GM19238 (cell line): ENCODE results near the gene CYFIP1.

Experiments
- DNase-seq: peaks from one replicate; pipeline ENCODE4 v3.0.0; 2011; ENCODE audit warnings: low spot score; ENCODE audit not compliant: insufficient read length

CYFIP1 gene

GRCh38 chr15:22869856-22870255, 110.3 kb downstream of the CYFIP1 start:
- DNase-seq, result no peak

- no peak for DNase-seq
Measured at GRCh38 chr15:22868928-22869327, 111.2 kb downstream of the CYFIP1 start.

GRCh38 chr15:22868495-22868894, 111.7 kb downstream of the CYFIP1 start:
- DNase-seq, result no peak

- DNase-seq, result no peak
Measured at GRCh38 chr15:22867886-22868285, 112.3 kb downstream of the CYFIP1 start.

GRCh38 chr15:22866079-22866478, 114.1 kb downstream of the CYFIP1 start:
- DNase-seq, result no peak

- DNase-seq, result no peak
Measured at GRCh38 chr15:22863356-22863755, 116.8 kb downstream of the CYFIP1 start.

- no peak for DNase-seq
Measured at GRCh38 chr15:22861161-22861560, 119.0 kb downstream of the CYFIP1 start.

- DNase-seq, result no peak
Measured at GRCh38 chr15:22856659-22857058, 123.5 kb downstream of the CYFIP1 start.

GRCh38 chr15:22855791-22856190, 124.4 kb downstream of the CYFIP1 start:
- DNase-seq, result no peak

- DNase-seq, result no peak
Measured at GRCh38 chr15:22851513-22851912, 128.7 kb downstream of the CYFIP1 start.

- no peak for DNase-seq
Measured at GRCh38 chr15:22850055-22850454, 130.1 kb downstream of the CYFIP1 start.

GRCh38 chr15:22846073-22846472, 134.1 kb downstream of the CYFIP1 start:
- no peak for DNase-seq

- DNase-seq, result no peak
Measured at GRCh38 chr15:22845289-22845900, 134.8 kb downstream of the CYFIP1 start.

GRCh38 chr15:22844421-22845288, 135.5 kb downstream of the CYFIP1 start:
- DNase-seq, result no peak

GRCh38 chr15:22839046-22839695, 141.0 kb downstream of the CYFIP1 start:
- no peak for DNase-seq

- DNase-seq, result peak; percentile 89
Measured at GRCh38 chr15:22838292-22839042, 141.7 kb downstream of the CYFIP1 start, which contains the start of gene NIPA2. NIPA2 (plus strand) TSS chr15:22838666; CDS start chr15:22851732, 13,066 bp downstream.

- DNase-seq, result no peak
Measured at GRCh38 chr15:22831473-22831872, 148.7 kb downstream of the CYFIP1 start.

- no peak for DNase-seq
Measured at GRCh38 chr15:22827125-22827524, 153.0 kb downstream of the CYFIP1 start.

GRCh38 chr15:22823495-22824128, 156.6 kb downstream of the CYFIP1 start:
- no peak for DNase-seq

- DNase-seq, result no peak
Measured at GRCh38 chr15:22819651-22820050, 160.5 kb downstream of the CYFIP1 start.
